GM12878 (cell line): ENCODE data around the gene SNX33. TPM values are rescaled to one million over a fixed set of nuclear protein-coding genes. Genes with fewer than 3 reads are reported as not detected.

Source experiments
- ATF2 ChIP-seq: IDR thresholded peaks from 2 replicates; pipeline ENCODE4 v1.6.1; 2012; ENCODE audit warnings: low read length, inconsistent platforms
- BCL11A ChIP-seq: IDR thresholded peaks from 2 replicates; pipeline ENCODE4 v1.6.1; 2011; ENCODE audit warnings: low read depth, low read length
- CEBPZ ChIP-seq: fragments of 150-350 bp; IDR thresholded peaks from 2 replicates; pipeline ENCODE4 v1.6.1; 2016; ENCODE audit warnings: low read depth, low read length
- E2F8 ChIP-seq: fragments of 450-650 bp; IDR thresholded peaks from 2 replicates; pipeline ENCODE4 v1.6.1; 2018; ENCODE audit warnings: mild to moderate bottlenecking, low read depth, moderate library complexity; ENCODE audit not compliant: partially characterized antibody
- ETV6 ChIP-seq, 2 experiments: fragments of 450-650 bp in 1 of 2; IDR thresholded peaks in 1 of 2; conservative IDR thresholded peaks in 1 of 2; 2 replicates each; pipeline ENCODE4 v1.6.1; 2014; ENCODE audit warnings: antibody characterized with exemption in 1 of 2, borderline replicate concordance in 1 of 2, low read depth in 1 of 2, mild to moderate bottlenecking in 1 of 2, moderate library complexity in 1 of 2
- FOS ChIP-seq: IDR thresholded peaks from 3 replicates; pipeline ENCODE4 v1.6.1; 2011; ENCODE audit warnings: borderline replicate concordance; ENCODE audit not compliant: insufficient read length; ENCODE audit errors: extremely low read depth
- HDAC6 ChIP-seq: fragments of 200-600 bp; sonication (generic); IDR thresholded peaks from one replicate; pipeline ENCODE4 v1.8.0; 2017; ENCODE audit warnings: antibody characterized with exemption; ENCODE audit not compliant: unreplicated experiment
- KLF5 ChIP-seq: fragments of 450-650 bp; IDR thresholded peaks from 2 replicates; pipeline ENCODE4 v1.6.1; 2014; ENCODE audit warnings: mild to moderate bottlenecking; ENCODE audit not compliant: partially characterized antibody
- MEF2A ChIP-seq: IDR thresholded peaks from 2 replicates; pipeline ENCODE4 v1.6.1; 2011; ENCODE audit warnings: low read depth, mild to moderate bottlenecking, low read length, moderate library complexity; ENCODE audit not compliant: insufficient read depth
- MTA2 ChIP-seq: fragments of 450-650 bp; IDR thresholded peaks from 2 replicates; pipeline ENCODE4 v1.6.1; 2016; ENCODE audit warnings: low read depth, mild to moderate bottlenecking, moderate library complexity
- MTA3 ChIP-seq: IDR thresholded peaks from 2 replicates; pipeline ENCODE4 v1.6.1; 2012; ENCODE audit warnings: low read length, inconsistent platforms, borderline replicate concordance
- NR2C2 ChIP-seq: IDR thresholded peaks from 2 replicates; pipeline ENCODE4 v1.6.1; 2011; ENCODE audit warnings: borderline replicate concordance, low read depth; ENCODE audit not compliant: control insufficient read depth, insufficient read length
- PML ChIP-seq: IDR thresholded peaks from 2 replicates; pipeline ENCODE4 v1.6.1; 2012; ENCODE audit warnings: low read length, inconsistent platforms
- POLR2A ChIP-seq: IDR thresholded peaks from 2 replicates; pipeline ENCODE4 v1.6.1; 2011; ENCODE audit warnings: low read depth, mild to moderate bottlenecking, low read length
- RFX5 ChIP-seq: IDR thresholded peaks from 2 replicates; pipeline ENCODE4 v1.6.1; 2011; ENCODE audit warnings: low read depth, low read length, improper control_type of control experiment
- RUNX3 ChIP-seq: IDR thresholded peaks from 2 replicates; pipeline ENCODE4 v1.6.1; 2012; ENCODE audit warnings: low read length, inconsistent platforms
- STAT1 ChIP-seq: fragments of 450-650 bp; conservative IDR thresholded peaks from 2 replicates; pipeline ENCODE4 v1.6.1; 2014; ENCODE audit warnings: antibody characterized with exemption, mild to moderate bottlenecking
- TARDBP ChIP-seq: IDR thresholded peaks from 2 replicates; pipeline ENCODE4 v1.6.1; 2016; ENCODE audit warnings: borderline replicate concordance
- YY1 ChIP-seq: IDR thresholded peaks from 2 replicates; pipeline ENCODE4 v1.6.1; 2011; ENCODE audit warnings: low read depth, mild to moderate bottlenecking, low read length
- ZBTB11 ChIP-seq: fragments of 450-650 bp; formaldehyde crosslinking; IDR thresholded peaks from 2 replicates; pipeline ENCODE4 v1.5.0; 2022; ENCODE audit warnings: mild to moderate bottlenecking, missing genetic modification characterization
- polyA plus RNA-seq, 11 experiments: library from polyadenylated mRNA; depleted of rRNA in 4 of 11; unstranded in 6 of 11; stranded (reverse) in 5 of 11; fragments of >200 nt; fragmentation: Nextera tagmentation in 4 of 11; fragmentation: Illumina TruSeq in 1 of 11; extraction: Ambion mirVana in 4 of 11; extraction: Trizol in 1 of 11; gene quantifications; 1 replicate in 1 of 11; 2 replicates in 10 of 11; pipeline versions ENCODE4 v1.2.1 to v1.2.3, GENCODE V29; 2011 to 2016; ENCODE audit warnings: inconsistent platforms in 2 of 11, missing spikeins in 2 of 11, low read depth in 1 of 11
- total RNA-seq, 4 experiments: library from RNA; depleted of rRNA in 3 of 4; stranded (reverse); fragments of >200 nt in 3 of 4; fragmentation: Illumina TruSeq in 1 of 4; extraction: Trizol in 1 of 4; gene quantifications; 2 replicates each; pipeline versions ENCODE4 v1.2.1 to v1.2.3, GENCODE V29; 2013 to 2021

SNX33 gene
- total and polyA plus RNA-seq, 10 of the 15 experiments (the other 5 are each of a cell fraction or from before 2014, with no cell fraction given), result 0.13 to 1.9 (median 0.55) TPM

- TF ChIP-seq E2F8, result no peak
- TF ChIP-seq RUNX3, result no peak
- TF ChIP-seq RFX5, result 0 out of 2 replicates have a peak, but pooled peaks have one; percentile 9
- no peak for TF ChIP-seq CEBPZ
- TF ChIP-seq MEF2A, result no peak
- TF ChIP-seq POLR2A, result peak; percentile 49; the same call in 1 of the 2 replicates
- TF ChIP-seq KLF5, result no peak
- TF ChIP-seq ATF2, result no peak
- no peak for TF ChIP-seq TARDBP
- TF ChIP-seq STAT1, result no peak
- no peak for TF ChIP-seq FOS
- TF ChIP-seq PML, result no peak
- no peak for TF ChIP-seq MTA3
- no peak for TF ChIP-seq BCL11A
- TF ChIP-seq ETV6 (conservative IDR thresholded peaks at IDR 0.05 in 1 of 2, IDR thresholded peaks at IDR 0.05 in 1 of 2; ENCODE audit: borderline replicate concordance in 1 of 2, low read depth in 1 of 2), result no peak
- no peak for TF ChIP-seq HDAC6
- no peak for TF ChIP-seq MTA2
- no peak for TF ChIP-seq NR2C2
- no peak for TF ChIP-seq ZBTB11 (CRISPR knock-in tag)
- TF ChIP-seq YY1, result peak; percentile 10; the same call in 1 of the 2 replicates
These were observed at the start of gene SNX33 (continued) for GRCh38 chr15:75647370-75648155.
